ENCODE results near the gene WDR27.

DNA sequence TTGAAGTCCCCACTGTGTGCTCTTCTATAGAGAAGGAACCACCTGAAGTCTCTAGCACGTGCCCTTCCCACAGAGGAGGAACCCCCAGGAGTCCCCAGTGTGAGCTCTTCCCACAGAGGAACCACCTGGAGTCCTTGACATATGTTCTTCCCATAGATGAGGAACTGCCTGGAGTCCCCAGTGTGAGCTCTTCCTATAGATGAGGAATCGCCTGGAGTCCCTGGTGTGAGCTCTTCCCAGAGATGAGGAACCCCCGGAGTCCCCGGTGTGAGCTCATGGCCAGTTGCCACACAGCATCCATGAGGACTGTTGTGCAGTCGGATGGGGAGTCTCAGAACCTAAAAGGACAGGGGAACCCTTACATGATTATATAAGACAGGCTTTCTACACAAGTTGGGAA, 290.1 kb downstream of the WDR27 start:
- TF ChIP-seq, protein P1, sequence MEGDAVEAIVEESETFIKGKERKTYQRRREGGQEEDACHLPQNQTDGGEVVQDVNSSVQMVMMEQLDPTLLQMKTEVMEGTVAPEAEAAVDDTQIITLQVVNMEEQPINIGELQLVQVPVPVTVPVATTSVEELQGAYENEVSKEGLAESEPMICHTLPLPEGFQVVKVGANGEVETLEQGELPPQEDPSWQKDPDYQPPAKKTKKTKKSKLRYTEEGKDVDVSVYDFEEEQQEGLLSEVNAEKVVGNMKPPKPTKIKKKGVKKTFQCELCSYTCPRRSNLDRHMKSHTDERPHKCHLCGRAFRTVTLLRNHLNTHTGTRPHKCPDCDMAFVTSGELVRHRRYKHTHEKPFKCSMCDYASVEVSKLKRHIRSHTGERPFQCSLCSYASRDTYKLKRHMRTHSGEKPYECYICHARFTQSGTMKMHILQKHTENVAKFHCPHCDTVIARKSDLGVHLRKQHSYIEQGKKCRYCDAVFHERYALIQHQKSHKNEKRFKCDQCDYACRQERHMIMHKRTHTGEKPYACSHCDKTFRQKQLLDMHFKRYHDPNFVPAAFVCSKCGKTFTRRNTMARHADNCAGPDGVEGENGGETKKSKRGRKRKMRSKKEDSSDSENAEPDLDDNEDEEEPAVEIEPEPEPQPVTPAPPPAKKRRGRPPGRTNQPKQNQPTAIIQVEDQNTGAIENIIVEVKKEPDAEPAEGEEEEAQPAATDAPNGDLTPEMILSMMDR (IDR thresholded peaks at IDR 0.05), result no peak
- no peak for TF ChIP-seq POLR2A (IDR thresholded peaks at IDR 0.05)

All from prostate gland (tissue), 2 donors.